T follicular helper cell (primary cell): ENCODE results near the gene TUBA1C.
A peak's percentile ranks its signal among the peaks of the same experiment; 100 is the strongest.
"Not testable (repeated sequence)": the region's sequence is repeated elsewhere in the genome, so short reads cannot be mapped to it uniquely, and the experiment has no call there.

Experiments
- DNase-seq: peaks from one replicate; pipeline ENCODE4 v3.0.0-alpha.2; 2020; ENCODE audit warnings: low read depth

TUBA1C gene

GRCh38 chr12:49255857-49256637 is 8.8 kb upstream of the TUBA1C start:
- no peak for DNase-seq

GRCh38 chr12:49257508-49258184 is 7.2 kb upstream of the TUBA1C start:
- DNase-seq = not testable (repeated sequence)

DNA sequence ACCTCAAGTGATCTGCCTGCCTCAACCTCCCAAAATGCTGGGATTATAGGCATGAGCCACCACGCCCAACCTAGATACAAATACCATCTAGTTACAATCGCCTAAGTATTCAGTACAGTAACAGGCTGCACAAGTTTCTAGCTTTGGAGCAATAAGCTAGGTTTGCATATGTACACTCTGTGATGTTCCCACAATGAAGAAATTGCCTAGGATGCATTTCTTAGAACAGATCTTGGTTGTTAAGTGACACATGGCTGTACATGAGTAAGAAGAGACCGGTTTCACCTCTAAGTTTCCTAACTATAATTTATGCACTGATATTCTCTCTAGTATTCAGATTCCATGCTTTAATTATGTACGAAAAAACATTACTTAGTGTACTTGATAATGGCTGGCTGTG is 5.4 kb upstream of the TUBA1C start:
- no peak for DNase-seq

GRCh38 chr12:49260166-49260565 is 4.7 kb upstream of the TUBA1C start:
- DNase-seq = no peak

- no peak for DNase-seq
These were observed 4.1 kb upstream of the TUBA1C start for GRCh38 chr12:49260571-49261363.

- no peak for DNase-seq
These were observed 3.2 kb upstream of the TUBA1C start for GRCh38 chr12:49261721-49262120.

DNA sequence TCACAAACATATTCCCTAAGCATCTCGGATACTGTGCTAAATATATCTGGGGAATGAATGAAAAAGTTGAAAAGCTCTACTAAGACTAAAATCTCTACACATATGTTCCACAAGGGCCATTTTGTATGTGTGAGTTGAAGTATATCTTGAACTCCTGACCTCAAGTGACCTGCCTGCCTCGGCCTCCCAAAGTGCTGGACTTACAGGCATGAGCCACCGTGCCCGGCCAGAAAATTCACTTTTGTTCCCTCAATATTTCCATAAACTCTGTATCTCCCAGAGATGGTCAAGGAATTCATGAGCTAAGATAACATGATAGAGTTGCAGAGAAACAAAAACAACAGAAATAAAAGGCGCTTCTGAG is 1.5 kb upstream of the TUBA1C start:
- no peak for DNase-seq

DNA sequence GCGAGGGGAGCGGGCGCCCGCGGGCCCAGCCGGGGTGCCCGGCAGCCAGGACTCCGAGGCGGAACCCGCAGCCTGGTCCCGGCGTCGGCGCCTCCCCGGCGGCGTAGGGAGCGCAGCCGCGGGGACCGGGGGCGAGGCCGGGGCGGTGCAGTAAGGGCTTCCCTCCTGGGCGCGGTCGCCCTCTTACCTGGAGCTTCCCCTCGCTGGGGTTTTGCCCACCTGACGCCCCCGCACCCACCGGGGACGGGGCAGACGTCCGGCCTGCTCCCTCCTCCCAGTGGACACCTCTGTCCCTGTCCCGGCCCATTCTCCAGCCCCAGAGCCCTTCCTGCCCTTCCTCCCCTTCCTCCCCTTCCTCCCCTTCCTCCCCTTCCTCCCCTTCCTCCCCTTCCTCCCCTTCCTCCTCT is 413 bp upstream of the TUBA1C start:
- peak; percentile 13 for DNase-seq

DNA sequence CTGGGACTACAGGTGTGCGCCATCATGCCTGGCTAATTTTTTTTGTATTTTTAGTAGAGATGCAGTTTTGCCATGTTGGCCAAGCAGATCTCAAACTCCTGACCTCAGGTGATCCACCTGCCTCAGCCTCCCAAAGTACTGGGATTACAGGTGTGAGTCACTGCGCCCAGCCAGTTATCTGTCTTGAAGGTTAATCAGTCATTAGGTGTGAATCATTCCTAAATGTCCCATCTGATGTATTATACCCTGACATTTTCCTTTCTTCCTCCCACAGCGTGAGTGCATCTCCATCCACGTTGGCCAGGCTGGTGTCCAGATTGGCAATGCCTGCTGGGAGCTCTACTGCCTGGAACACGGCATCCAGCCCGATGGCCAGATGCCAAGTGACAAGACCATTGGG is 4.3 kb downstream of the TUBA1C start:
- DNase-seq = not testable (repeated sequence)

DNA sequence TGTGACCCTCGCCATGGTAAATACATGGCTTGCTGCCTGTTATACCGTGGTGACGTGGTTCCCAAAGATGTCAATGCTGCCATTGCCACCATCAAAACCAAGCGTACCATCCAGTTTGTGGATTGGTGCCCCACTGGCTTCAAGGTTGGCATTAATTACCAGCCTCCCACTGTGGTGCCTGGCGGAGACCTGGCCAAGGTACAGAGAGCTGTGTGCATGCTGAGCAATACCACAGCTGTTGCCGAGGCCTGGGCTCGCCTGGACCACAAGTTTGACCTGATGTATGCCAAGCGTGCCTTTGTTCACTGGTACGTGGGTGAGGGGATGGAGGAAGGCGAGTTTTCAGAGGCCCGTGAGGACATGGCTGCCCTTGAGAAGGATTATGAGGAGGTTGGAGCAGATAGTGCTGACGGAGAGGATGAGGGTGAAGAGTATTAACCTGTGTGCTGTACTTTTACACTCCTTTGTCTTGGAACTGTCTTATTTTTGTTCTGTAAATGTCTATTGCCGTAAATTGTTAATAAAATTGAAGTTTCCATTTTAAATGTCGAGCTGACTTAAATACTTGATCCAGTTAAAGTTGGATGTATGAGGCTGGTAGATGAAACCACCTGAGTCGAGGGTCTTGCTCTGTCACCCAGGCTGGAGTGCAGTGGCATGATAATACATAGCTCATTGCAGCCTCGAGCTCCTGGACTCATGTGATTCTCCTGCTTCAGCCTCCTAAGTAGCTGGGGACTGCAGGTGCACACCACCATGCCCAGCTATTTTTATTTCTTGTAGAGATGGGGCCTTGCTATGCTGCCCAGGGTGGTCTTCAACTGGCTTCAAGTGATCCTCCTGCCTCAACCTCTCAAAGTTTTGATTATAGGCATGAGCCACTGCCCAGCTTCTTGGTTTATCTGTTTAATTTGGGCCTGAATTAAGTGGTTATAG is 8.2 kb downstream of the TUBA1C start:
- no peak for DNase-seq

DNA sequence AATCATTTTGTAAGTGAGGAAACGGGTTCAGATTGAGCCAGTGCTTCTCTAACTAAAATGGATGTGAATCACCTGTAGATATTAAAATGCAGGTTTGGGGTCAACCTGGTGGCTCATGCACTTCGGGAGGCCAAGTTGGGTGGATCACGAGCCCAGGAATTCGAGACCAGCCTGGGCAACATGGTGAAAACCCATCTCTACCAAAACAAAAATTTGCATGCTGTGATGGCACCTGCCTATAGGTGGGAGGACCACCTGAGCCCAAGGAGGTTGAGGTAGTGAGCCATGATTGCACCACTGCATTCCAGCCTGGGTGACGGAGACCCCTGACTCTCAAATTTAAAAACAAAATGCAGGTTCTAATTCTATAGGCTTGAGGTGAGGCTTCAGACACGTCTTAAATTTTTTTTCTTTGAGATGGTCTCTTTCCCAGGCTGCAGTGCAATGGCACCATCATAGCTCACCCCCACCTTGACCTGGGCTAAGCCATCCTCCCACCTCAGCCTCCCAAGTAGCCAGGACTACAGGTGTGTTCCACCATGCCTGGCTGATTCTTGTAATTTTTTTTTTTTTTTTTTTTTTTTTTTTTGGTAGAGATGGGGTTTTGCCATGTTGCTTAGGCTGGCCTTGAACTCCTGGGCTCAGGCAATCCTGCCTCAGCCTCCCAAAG is 9.0 kb downstream of the TUBA1C start:
- no peak for DNase-seq

- DNase-seq = no peak
These were observed 9.7 kb downstream of the TUBA1C start for GRCh38 chr12:49274396-49275069.

DNA sequence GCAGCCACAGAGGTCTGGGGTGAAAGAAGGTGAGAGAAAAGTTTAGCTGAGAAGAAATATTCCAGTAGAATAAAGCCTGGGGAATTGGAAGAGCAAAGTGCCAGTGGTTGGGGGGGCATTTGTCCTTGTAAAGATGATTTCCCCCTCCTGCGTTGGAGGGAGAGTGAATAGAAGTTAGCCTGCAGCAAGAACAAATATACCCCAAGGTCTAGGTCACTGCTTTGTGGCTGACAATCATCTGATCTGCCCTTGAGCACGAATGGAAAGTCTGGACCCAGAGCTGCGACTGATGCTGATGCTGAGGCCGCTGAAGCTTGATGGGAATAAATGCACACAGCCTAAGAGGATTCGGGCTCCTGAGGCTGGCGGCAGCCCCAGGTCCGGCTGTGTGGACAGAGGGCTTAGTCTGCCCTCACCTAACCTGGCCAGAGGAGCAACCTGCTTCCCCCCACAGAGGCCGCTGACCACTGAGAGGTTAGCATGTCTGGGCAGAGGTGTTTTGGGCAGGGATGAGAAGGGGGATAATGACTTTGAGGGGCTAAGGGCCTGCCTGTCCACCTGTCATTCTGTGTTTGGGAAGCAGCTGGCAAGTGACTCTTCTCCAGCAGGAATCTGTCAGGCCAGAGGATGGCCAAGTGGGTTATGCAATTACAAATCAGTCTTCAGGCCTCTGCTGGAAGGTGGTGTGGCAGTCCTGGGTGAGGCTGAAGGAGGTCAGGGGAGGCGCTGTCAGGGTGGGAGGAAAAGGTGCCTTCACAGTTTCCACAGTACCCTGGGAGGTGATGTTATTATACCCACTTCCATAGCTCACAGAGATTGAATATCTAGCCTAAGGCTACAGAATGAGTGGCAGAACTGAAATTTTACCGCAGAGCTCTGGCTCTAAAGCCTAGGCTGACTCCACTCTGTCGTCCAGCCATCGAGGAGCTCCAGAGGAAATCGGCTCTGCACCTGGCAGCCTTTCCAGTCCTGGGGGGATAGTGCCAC is 11.7 kb downstream of the TUBA1C start:
- no peak for DNase-seq

GRCh38 chr12:49277466-49277865 is 12.6 kb downstream of the TUBA1C start:
- no peak for DNase-seq

GRCh38 chr12:49279706-49280159 is 14.9 kb downstream of the TUBA1C start:
- DNase-seq = no peak

GRCh38 chr12:49280545-49280944 is 15.7 kb downstream of the TUBA1C start:
- not testable (repeated sequence) for DNase-seq

DNA sequence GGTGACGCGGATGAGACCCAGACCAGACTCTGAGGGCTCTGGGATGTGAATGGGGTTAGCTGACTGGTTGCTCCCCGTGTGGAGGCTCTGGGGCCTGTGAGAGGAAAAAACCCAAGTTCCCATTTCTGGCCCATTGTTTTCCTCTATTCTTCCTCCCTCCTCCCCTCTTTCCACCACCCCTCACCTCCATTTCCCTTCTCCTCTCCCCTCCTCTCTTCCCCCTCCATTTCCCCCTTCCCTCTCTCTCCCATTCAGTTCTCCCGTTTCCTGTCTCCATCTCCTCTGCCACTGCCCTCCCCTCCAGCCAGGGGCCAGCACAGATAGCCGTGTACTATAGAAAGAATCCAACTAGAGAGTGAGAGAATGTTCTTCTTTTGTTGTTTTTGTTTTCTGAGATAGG is 17.4 kb downstream of the TUBA1C start:
- no peak for DNase-seq

DNA sequence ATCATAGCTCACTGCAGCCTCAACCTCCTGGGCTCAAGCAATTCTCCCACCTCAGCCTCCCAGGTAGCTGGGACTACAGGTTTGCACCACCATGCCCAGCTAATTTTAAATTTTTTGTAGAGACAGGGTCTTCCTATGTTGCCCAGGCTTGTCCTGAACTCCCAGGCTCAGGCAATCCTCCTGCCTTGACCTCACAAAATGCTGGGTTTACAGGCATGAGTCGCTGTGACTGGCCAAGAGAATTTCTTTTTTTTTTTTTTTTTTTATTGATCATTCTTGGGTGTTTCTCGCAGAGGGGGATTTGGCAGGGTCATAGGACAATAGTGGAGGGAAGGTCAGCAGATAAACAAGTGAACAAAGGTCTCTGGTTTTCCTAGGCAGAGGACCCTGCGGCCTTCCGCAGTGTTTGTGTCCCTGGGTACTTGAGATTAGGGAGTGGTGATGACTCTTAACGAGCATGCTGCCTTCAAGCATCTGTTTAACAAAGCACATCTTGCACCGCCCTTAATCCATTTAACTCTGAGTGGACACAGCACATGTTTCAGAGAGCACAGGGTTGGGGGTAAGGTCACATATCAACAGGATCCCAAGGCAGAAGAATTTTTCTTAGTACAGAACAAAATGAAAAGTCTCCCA is 18.0 kb downstream of the TUBA1C start:
- DNase-seq = not testable (repeated sequence)
